Nephron progenitor cell (in vitro differentiated cells): ENCODE results near the gene PPFIA4.

Experiments used
- DNase-seq: peaks from one replicate; pipeline ENCODE4 v3.0.0; 2021
- H3K27ac Mint-ChIP-seq: 2 replicates; pipeline ENCODE4 v1.8.0; 2021; ENCODE audit warnings: mild to moderate bottlenecking, moderate library complexity, mixed read lengths
- H3K27me3 Mint-ChIP-seq: 2 replicates; pipeline ENCODE4 v1.8.0; 2021; ENCODE audit warnings: mild to moderate bottlenecking, low read depth, mixed read lengths; ENCODE audit not compliant: poor library complexity
- H3K36me3 Mint-ChIP-seq: 2 replicates; pipeline ENCODE4 v1.8.0; 2021; ENCODE audit warnings: low read depth, mixed read lengths
- H3K4me1 Mint-ChIP-seq: 2 replicates; pipeline ENCODE4 v1.8.0; 2021; ENCODE audit warnings: mixed read lengths
- H3K4me3 Mint-ChIP-seq: 2 replicates; pipeline ENCODE4 v1.8.0; 2021; ENCODE audit warnings: mild to moderate bottlenecking, moderate library complexity, mixed read lengths
- H3K9me3 Mint-ChIP-seq: 2 replicates; pipeline ENCODE4 v1.8.0; 2021; ENCODE audit warnings: mild to moderate bottlenecking, moderate library complexity, mixed read lengths
- TF ChIP-seq, protein P1 (sequence below): fragments of 200-600 bp; sonication (generic); IDR thresholded peaks from 2 replicates; pipeline ENCODE4 v1.5.0; 2021; ENCODE audit warnings: antibody characterized with exemption

The PPFIA4 gene

GRCh38 chr1:203049576-203050180 lies 23.4 kb downstream of the PPFIA4 start:
- no peak overlapping the region for H3K4me3 Mint-ChIP-seq
- H3K27me3 Mint-ChIP-seq: no peaks in the 10 kb centered on the region
- DNase-seq: no peak
- no peak overlapping the region for H3K27ac Mint-ChIP-seq
- peaks cover 54% of the 10 kb centered on the region for H3K36me3 Mint-ChIP-seq
- TF ChIP-seq, protein P1, sequence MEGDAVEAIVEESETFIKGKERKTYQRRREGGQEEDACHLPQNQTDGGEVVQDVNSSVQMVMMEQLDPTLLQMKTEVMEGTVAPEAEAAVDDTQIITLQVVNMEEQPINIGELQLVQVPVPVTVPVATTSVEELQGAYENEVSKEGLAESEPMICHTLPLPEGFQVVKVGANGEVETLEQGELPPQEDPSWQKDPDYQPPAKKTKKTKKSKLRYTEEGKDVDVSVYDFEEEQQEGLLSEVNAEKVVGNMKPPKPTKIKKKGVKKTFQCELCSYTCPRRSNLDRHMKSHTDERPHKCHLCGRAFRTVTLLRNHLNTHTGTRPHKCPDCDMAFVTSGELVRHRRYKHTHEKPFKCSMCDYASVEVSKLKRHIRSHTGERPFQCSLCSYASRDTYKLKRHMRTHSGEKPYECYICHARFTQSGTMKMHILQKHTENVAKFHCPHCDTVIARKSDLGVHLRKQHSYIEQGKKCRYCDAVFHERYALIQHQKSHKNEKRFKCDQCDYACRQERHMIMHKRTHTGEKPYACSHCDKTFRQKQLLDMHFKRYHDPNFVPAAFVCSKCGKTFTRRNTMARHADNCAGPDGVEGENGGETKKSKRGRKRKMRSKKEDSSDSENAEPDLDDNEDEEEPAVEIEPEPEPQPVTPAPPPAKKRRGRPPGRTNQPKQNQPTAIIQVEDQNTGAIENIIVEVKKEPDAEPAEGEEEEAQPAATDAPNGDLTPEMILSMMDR: no peak
- H3K9me3 Mint-ChIP-seq: no peaks in the 10 kb centered on the region
- H3K4me1 Mint-ChIP-seq: peaks cover 48% of the 10 kb centered on the region

DNA sequence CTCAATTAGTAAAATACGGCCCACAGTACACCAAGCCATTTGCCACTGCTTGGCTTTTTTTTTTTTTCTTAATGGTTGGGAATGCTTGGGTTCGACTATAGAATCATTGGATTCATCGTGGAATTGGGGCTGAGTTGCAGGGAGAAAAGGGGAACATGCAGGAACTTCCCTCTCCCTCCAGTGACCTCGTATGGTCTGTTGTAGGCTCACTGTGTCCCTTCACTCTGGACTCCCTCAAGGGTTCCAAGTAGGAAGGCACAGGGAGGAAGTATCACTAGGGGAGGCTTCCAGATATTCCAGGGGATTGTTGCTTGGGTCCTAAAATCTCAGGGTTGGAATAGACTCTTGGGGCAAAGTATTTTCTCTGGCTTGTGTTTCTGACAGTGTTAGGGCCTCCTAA lies 24.5 kb downstream of the PPFIA4 start:
- no peak overlapping the region for H3K4me3 Mint-ChIP-seq
- H3K9me3 Mint-ChIP-seq: no peaks in the 10 kb centered on the region
- H3K4me1 Mint-ChIP-seq: peaks cover 59% of the 10 kb centered on the region
- no peaks in the 10 kb centered on the region for H3K27me3 Mint-ChIP-seq
- no peak for DNase-seq
- TF ChIP-seq, protein P1: no peak
- no peak overlapping the region for H3K27ac Mint-ChIP-seq
- H3K36me3 Mint-ChIP-seq: peaks cover 52% of the 10 kb centered on the region

GRCh38 chr1:203051841-203052324 lies 25.6 kb downstream of the PPFIA4 start:
- Mint-ChIP-seq H3K9me3 (no peaks in the 10 kb centered on the region), H3K4me3 (peak overlapping the region; percentile 6), H3K27ac (peak overlapping the region; percentile 90), H3K4me1 (peaks cover 62% of the 10 kb centered on the region), H3K27me3 (no peaks in the 10 kb centered on the region), H3K36me3 (peaks cover 51% of the 10 kb centered on the region)
- DNase-seq: no peak
- TF ChIP-seq, protein P1: no peak

DNA sequence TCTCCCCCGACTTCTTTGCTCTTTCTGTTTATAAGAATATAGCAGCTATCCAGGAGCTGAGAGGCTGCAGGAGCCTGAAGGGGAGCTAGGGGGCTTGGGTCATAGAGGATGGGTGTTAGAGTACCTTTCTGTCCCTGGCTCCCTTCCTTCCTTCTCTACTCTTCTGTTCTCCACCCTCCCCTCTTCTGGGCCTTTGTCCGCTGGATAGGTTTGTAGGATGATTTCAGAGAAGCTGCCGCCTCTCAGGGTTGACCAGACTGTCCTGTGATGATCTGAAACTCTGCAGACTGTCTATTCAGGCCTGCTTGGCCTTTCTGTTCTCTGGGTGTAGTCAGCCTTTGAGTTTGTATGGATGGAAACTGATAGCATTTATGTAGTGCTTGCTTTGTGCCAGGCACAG lies 26.3 kb downstream of the PPFIA4 start:
- Mint-ChIP-seq H3K4me1 (peaks cover 62% of the 10 kb centered on the region), H3K9me3 (no peaks in the 10 kb centered on the region), H3K36me3 (peaks cover 49% of the 10 kb centered on the region), H3K4me3 (no peak overlapping the region), H3K27ac (no peak overlapping the region), H3K27me3 (no peaks in the 10 kb centered on the region)
- TF ChIP-seq, protein P1: no peak
- DNase-seq: no peak

DNA sequence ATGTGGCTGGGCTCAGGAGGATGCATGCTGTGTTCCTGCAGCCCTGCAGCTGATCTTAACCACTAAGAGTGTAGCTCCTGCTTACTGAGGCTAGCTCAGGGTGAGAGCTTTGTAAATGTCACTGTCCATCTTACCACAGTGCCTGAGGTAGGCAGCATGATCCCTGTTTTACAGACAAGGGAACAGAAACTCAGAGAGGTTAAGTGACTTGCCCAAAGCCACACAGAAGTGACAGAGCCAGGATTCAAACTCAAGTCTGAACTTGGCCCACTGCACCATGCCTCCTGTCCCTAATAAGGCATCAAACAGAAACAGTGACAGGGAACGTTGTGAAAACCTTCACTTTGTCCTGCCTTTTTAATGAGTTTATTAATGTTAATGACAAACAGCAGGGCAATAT lies 27.9 kb downstream of the PPFIA4 start:
- TF ChIP-seq, protein P1: no peak
- Mint-ChIP-seq H3K4me3 (no peak overlapping the region), H3K4me1 (peaks cover 64% of the 10 kb centered on the region), H3K36me3 (peaks cover 47% of the 10 kb centered on the region), H3K27ac (no peak overlapping the region), H3K9me3 (no peaks in the 10 kb centered on the region), H3K27me3 (no peaks in the 10 kb centered on the region)
- no peak for DNase-seq

DNA sequence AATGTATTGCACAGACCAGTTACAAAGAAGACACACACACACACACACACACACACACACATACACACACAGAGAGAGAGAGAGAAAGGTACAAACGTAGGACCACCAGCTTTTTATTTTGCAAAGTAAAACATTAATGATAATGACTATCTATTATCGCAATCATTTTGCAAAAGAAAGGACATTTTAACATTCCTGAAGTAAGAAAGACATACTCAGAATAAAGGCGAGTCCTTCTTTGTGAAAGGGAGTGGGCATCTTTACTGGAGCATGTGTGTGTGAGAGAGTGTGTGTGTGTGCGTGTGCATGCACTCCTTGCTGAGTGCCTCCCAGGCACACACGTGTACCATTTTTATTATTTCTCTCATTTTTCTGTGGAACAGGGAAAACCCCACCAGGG lies 28.4 kb downstream of the PPFIA4 start:
- Mint-ChIP-seq H3K27me3 (no peaks in the 10 kb centered on the region), H3K9me3 (no peaks in the 10 kb centered on the region), H3K4me3 (no peak overlapping the region), H3K27ac (no peak overlapping the region), H3K36me3 (peaks cover 52% of the 10 kb centered on the region), H3K4me1 (peaks cover 64% of the 10 kb centered on the region)
- TF ChIP-seq, protein P1: no peak
- no peak for DNase-seq
